Prostate gland (tissue), 2 donors: ENCODE results near the gene CREB5.

Experiments
- CTCF ChIP-seq, 4 experiments: fragments of 200-600 bp in 2 of 4; fragments of 450-650 bp in 2 of 4; sonication (generic) in 2 of 4; IDR thresholded peaks; 1 replicate in 3 of 4; 2 replicates in 1 of 4; pipeline ENCODE4 v1.5.1; 2016 to 2019; ENCODE audit warnings: antibody characterized with exemption in 4 of 4, mild to moderate bottlenecking in 2 of 4, moderate library complexity in 2 of 4
- POLR2A ChIP-seq: fragments of 450-650 bp; IDR thresholded peaks from one replicate; pipeline ENCODE4 v1.6.1; 2016; ENCODE audit warnings: antibody characterized with exemption, mild to moderate bottlenecking

- no peak for TF ChIP-seq POLR2A
- TF ChIP-seq CTCF (IDR thresholded peaks at IDR 0.05) = no peak
Measured at GRCh38 chr7:28575241-28575643, 162.9 kb downstream of the CREB5 start.
